HL-60 (cell line): ENCODE measurements around the gene BRSK2.

Source experiments
- GABPA ChIP-seq: IDR thresholded peaks from 2 replicates; pipeline ENCODE4 v1.6.1; 2012; ENCODE audit warnings: low read depth
- POLR2AphosphoS5 ChIP-seq: IDR thresholded peaks from 2 replicates; pipeline ENCODE4 v1.6.1; 2012; ENCODE audit warnings: low read depth
- REST ChIP-seq: IDR thresholded peaks from 2 replicates; pipeline ENCODE4 v1.6.1; 2012; ENCODE audit warnings: low read depth; ENCODE audit not compliant: insufficient replicate concordance
- TF ChIP-seq, protein P1 (sequence below): IDR thresholded peaks from one replicate; pipeline ENCODE4 v1.5.1; 2011; ENCODE audit warnings: low read length, control low read depth, inconsistent platforms; ENCODE audit not compliant: insufficient read depth

DNA sequence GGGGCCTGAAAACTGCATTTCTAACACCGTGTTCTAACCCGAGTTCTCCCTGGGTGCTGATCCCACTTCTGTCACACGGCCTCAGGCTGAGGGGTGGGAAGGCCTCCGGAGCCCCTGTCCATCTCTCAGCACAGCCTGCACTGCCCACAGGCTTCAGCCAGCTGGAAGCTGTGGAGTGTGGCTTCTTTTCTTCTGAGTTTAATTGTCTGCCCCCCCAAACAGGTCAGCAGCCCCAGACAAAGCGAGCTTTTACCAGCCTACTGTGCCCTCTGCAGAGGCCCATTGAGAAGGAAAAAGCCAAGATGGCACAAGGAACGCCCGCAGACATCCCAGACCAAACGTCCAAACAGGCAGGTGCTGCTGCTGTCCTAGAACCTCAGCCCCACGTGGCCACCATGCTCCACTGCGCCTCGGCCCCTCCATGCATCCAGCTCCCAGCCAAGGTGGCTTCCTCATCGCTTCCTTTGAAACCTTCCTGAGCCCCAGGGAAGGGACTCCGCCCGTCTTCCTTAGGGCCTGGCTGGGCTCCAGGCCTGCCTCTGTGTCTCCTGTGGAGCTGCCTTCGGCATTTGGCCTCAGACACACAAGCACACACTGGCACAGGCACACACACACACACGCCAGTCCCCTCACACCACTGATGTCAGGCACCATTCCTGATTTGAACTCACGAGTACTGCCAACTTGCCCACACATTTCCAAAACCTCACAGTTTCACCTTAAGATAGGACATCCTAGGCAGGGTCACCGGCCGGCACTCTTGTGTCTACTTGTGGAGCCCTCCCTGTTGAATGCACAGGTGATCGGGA is 95.2 kb downstream of the BRSK2 start:
- TF ChIP-seq, protein P1, sequence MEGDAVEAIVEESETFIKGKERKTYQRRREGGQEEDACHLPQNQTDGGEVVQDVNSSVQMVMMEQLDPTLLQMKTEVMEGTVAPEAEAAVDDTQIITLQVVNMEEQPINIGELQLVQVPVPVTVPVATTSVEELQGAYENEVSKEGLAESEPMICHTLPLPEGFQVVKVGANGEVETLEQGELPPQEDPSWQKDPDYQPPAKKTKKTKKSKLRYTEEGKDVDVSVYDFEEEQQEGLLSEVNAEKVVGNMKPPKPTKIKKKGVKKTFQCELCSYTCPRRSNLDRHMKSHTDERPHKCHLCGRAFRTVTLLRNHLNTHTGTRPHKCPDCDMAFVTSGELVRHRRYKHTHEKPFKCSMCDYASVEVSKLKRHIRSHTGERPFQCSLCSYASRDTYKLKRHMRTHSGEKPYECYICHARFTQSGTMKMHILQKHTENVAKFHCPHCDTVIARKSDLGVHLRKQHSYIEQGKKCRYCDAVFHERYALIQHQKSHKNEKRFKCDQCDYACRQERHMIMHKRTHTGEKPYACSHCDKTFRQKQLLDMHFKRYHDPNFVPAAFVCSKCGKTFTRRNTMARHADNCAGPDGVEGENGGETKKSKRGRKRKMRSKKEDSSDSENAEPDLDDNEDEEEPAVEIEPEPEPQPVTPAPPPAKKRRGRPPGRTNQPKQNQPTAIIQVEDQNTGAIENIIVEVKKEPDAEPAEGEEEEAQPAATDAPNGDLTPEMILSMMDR, result no peak
- TF ChIP-seq REST, result no peak
- TF ChIP-seq GABPA, result no peak
- TF ChIP-seq POLR2AphosphoS5, result no peak
